B cell (primary cell): ENCODE measurements around the gene TCAIM. TPM values are rescaled to one million over a fixed set of nuclear protein-coding genes. Genes with fewer than 3 reads are reported as not detected.

Experiments used
- ATAC-seq: fragments of 200-7000 bp; cut with Tn5 transposase; one replicate; pipeline ENCODE4 v1.10.0; 2021; ENCODE audit warnings: low read depth, mild to moderate bottlenecking, moderate number of reproducible peaks, moderate library complexity
- CTCF ChIA-PET: fragments of 350-600 bp; sonication (Branson Sonifier 250); formaldehyde crosslinking; loops from one replicate; lab custom pipeline; 2021; ENCODE audit warnings: antibody characterized with exemption, inconsistent platforms; lab: Charles Lee
- POLR2A ChIA-PET: fragments of 350-600 bp; sonication (Branson Sonifier 250); formaldehyde crosslinking; loops from one replicate; lab custom pipeline; 2021; ENCODE audit warnings: antibody characterized with exemption; lab: Charles Lee
- DNase-seq: peaks from one replicate; pipeline ENCODE4 v3.0.0; 2013
- H2AFZ ChIP-seq: 2 replicates; pipeline ENCODE4 v1.6.1; 2012; ENCODE audit warnings: mild to moderate bottlenecking, low read depth, low read length; ENCODE audit not compliant: insufficient read depth, poor library complexity, severe bottlenecking
- H3K27ac ChIP-seq, 2 donors: 1 replicate in 1 of 2; 2 replicates in 1 of 2; pipeline ENCODE4 v1.5.1; 2012 to 2013; ENCODE audit warnings: low read length in 2 of 2, mild to moderate bottlenecking in 2 of 2, moderate library complexity in 1 of 2
- H3K27me3 ChIP-seq, 4 experiments: fragments of 200-600 bp in 1 of 4; sonication (generic) in 1 of 4; replicated peaks in 1 of 4; 1 replicate in 2 of 4; 2 replicates in 2 of 4; pipeline versions ENCODE4 v1.6.1 to v1.7.0; 2013 to 2016; ENCODE audit warnings: low read length in 3 of 4, mild to moderate bottlenecking in 2 of 4, mixed read lengths in 1 of 4, moderate library complexity in 1 of 4; ENCODE audit not compliant: insufficient read depth in 4 of 4, control insufficient read depth in 3 of 4; ENCODE audit errors: control extremely low read depth in 1 of 4
- H3K36me3 ChIP-seq, 2 experiments: replicated peaks in 1 of 2; 1 replicate in 1 of 2; 2 replicates in 1 of 2; pipeline versions ENCODE4 v1.6.1 to v1.7.1; 2013; ENCODE audit warnings: low read length in 1 of 2; ENCODE audit not compliant: insufficient read depth in 2 of 2, control insufficient read depth in 1 of 2; ENCODE audit errors: control extremely low read depth in 1 of 2, extremely low read depth in 1 of 2
- H3K4me1 ChIP-seq, 2 donors: fragments of 200-600 bp in 1 of 2; sonication (generic) in 1 of 2; 1 replicate in 1 of 2; 2 replicates in 1 of 2; pipeline versions ENCODE4 v1.5.1 to v1.6.1; 2013 to 2017; ENCODE audit warnings: low read length in 2 of 2; ENCODE audit not compliant: control insufficient read depth in 2 of 2, insufficient read depth in 2 of 2
- H3K4me2 ChIP-seq: replicated peaks from 2 replicates; pipeline ENCODE3; 2012; ENCODE audit warnings: mild to moderate bottlenecking, low read depth, low read length; ENCODE audit not compliant: poor library complexity, severe bottlenecking
- H3K4me3 ChIP-seq, 5 experiments: fragments of 200-600 bp in 1 of 5; sonication (generic) in 1 of 5; 1 replicate in 3 of 5; 2 replicates in 2 of 5; pipeline versions ENCODE4 v1.5.1 to v1.7.0; 2011 to 2016; ENCODE audit warnings: low read length in 4 of 5, mild to moderate bottlenecking in 4 of 5, low read depth in 2 of 5, control low read depth in 1 of 5, moderate library complexity in 1 of 5; ENCODE audit not compliant: insufficient read depth in 1 of 5; ENCODE audit errors: control extremely low read depth in 1 of 5, extremely low read depth in 1 of 5
- H3K79me2 ChIP-seq: fragments of 200-600 bp; sonication (generic); one replicate; pipeline ENCODE4 v1.6.0; 2016; ENCODE audit warnings: low read length; ENCODE audit not compliant: control insufficient read depth, insufficient read depth
- H3K9ac ChIP-seq: fragments of 200-600 bp; sonication (generic); 2 replicates; pipeline ENCODE4 v1.6.1; 2017; ENCODE audit warnings: mild to moderate bottlenecking, low read length, moderate library complexity
- H3K9me3 ChIP-seq, 3 donors: one replicate each; pipeline versions ENCODE4 v1.6.1 to v1.7.1; 2013; ENCODE audit warnings: low read length in 2 of 3; ENCODE audit not compliant: control insufficient read depth in 2 of 3, insufficient read depth in 1 of 3; ENCODE audit errors: control extremely low read depth in 1 of 3
- H4K20me1 ChIP-seq: 2 replicates; pipeline ENCODE4 v1.6.0; 2012; ENCODE audit warnings: mild to moderate bottlenecking, low read length; ENCODE audit not compliant: insufficient read depth, control insufficient read depth, poor library complexity, severe bottlenecking
- H3K27ac Mint-ChIP-seq: one replicate; pipeline ENCODE4 v1.8.0; 2021; ENCODE audit warnings: mixed read lengths
- H3K27me3 Mint-ChIP-seq: one replicate; pipeline ENCODE4 v1.8.0; 2021; ENCODE audit warnings: mixed read lengths
- H3K4me1 Mint-ChIP-seq: one replicate; pipeline ENCODE4 v1.8.0; 2021; ENCODE audit warnings: mixed read lengths
- H3K4me3 Mint-ChIP-seq: one replicate; pipeline ENCODE4 v1.8.0; 2021; ENCODE audit warnings: mixed read lengths
- H3K9me3 Mint-ChIP-seq: one replicate; pipeline ENCODE4 v1.8.0; 2022; ENCODE audit warnings: mixed read lengths; ENCODE audit not compliant: insufficient read depth
- EZH2 ChIP-seq: IDR thresholded peaks from 2 replicates; pipeline ENCODE4 v1.6.1; 2012; ENCODE audit warnings: borderline replicate concordance, low read depth, mild to moderate bottlenecking, moderate library complexity, low read length; ENCODE audit not compliant: insufficient read depth, poor library complexity, severe bottlenecking
- WGBS: methylation state at CpG from one replicate; pipeline ENCODE4 v1.1.5; 2013; ENCODE audit warnings: missing lambda C conversion rate; ENCODE audit not compliant: insufficient coverage; 5-methylcytosine and 5-hydroxymethylcytosine counted together
- intact Hi-C: fragments of 100-400 bp; cut with micrococcal nuclease; formaldehyde crosslinking; loops from one replicate; pipeline ENCODE4 v1.10.0; 2022
- polyA plus RNA-seq: library from polyadenylated mRNA; depleted of rRNA; stranded (reverse); fragments of >200 nt; gene quantifications from 2 replicates; pipeline ENCODE4 v1.2.3, GENCODE V29; 2012
- total RNA-seq, 2 donors: library from RNA; stranded (reverse); fragments of 120-200 nt in 1 of 2; gene quantifications; 1 replicate in 1 of 2; 2 replicates in 1 of 2; pipeline versions ENCODE4 v1.2.3 to v1.2.4, GENCODE V29; 2013 to 2022
- TF ChIP-seq, protein P1 (sequence below): fragments of 200-600 bp; IDR thresholded peaks from one replicate; pipeline ENCODE4 v1.8.0; 2022; ENCODE audit warnings: antibody characterized with exemption, mild to moderate bottlenecking

TCAIM gene
- total and polyA plus RNA-seq, 2 donors (not counting 1 experiment from before 2014, with no cell fraction given) = 4.3 to 15.8 TPM

DNA sequence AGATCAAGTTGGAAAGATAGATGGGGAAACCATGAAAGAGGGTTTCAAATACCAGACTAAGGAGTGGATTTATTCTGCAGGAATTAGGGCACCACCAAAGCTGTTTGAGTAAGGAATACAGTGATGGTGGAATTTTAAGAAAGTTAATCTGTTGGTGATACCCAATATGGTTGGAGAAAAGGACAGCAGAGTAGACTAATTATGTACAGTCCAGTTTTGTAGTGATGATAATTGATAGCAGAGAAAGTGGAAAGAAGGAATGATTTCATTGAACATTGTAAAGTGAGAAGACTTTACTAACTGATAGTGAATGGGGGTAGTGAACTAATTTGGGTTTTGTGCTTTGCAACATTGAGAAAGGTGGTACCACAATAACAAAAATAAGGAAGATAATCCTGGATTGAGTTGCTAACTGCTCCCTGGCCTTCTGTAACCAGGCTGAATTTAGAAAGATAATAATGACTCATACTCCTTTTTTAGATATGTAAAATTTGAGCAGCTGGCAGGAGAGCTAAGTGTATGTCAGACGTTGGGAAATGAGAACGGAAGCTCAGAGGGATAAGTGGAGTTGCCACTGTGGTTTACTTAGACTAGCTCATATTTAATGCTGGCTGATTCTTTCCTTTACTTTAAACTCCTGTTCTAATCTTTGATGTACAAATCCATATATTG is 16.9 kb downstream of the TCAIM start:
- H3K4me2 ChIP-seq = no peak overlapping the region
- Mint-ChIP-seq H3K4me1 (no peaks in the 10 kb centered on the region), H3K27ac (no peak overlapping the region), H3K9me3 (no peaks in the 10 kb centered on the region), H3K27me3 (no peaks in the 10 kb centered on the region), H3K4me3 (no peak overlapping the region)
- H3K4me3 ChIP-seq = no peak overlapping the region
- H3K36me3 ChIP-seq = peaks cover 9 to 15% of the 10 kb centered on the region in 2 experiments
- ChIA-PET POLR2A (no interaction called here), CTCF (no interaction called here)
- ATAC-seq = no peak
- H3K9ac ChIP-seq = no peak overlapping the region
- no peaks in the 10 kb centered on the region for H3K4me1 ChIP-seq
- WGBS = no CpG with 5 or more reads among the region's 2 CpGs
- DNase-seq = no peak
- no peak overlapping the region for H3K27ac ChIP-seq
- peaks cover 7% of the 10 kb centered on the region for H3K79me2 ChIP-seq
- H3K27me3 ChIP-seq = no peaks in the 10 kb centered on the region
- no peaks in the 10 kb centered on the region for H4K20me1 ChIP-seq
- H3K9me3 ChIP-seq = no peaks in the 10 kb centered on the region
- intact Hi-C loops = no loop called here
- no peak overlapping the region for H2AFZ ChIP-seq
- TF ChIP-seq, protein P1, sequence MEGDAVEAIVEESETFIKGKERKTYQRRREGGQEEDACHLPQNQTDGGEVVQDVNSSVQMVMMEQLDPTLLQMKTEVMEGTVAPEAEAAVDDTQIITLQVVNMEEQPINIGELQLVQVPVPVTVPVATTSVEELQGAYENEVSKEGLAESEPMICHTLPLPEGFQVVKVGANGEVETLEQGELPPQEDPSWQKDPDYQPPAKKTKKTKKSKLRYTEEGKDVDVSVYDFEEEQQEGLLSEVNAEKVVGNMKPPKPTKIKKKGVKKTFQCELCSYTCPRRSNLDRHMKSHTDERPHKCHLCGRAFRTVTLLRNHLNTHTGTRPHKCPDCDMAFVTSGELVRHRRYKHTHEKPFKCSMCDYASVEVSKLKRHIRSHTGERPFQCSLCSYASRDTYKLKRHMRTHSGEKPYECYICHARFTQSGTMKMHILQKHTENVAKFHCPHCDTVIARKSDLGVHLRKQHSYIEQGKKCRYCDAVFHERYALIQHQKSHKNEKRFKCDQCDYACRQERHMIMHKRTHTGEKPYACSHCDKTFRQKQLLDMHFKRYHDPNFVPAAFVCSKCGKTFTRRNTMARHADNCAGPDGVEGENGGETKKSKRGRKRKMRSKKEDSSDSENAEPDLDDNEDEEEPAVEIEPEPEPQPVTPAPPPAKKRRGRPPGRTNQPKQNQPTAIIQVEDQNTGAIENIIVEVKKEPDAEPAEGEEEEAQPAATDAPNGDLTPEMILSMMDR = no peak
- TF ChIP-seq EZH2 = no peak

DNA sequence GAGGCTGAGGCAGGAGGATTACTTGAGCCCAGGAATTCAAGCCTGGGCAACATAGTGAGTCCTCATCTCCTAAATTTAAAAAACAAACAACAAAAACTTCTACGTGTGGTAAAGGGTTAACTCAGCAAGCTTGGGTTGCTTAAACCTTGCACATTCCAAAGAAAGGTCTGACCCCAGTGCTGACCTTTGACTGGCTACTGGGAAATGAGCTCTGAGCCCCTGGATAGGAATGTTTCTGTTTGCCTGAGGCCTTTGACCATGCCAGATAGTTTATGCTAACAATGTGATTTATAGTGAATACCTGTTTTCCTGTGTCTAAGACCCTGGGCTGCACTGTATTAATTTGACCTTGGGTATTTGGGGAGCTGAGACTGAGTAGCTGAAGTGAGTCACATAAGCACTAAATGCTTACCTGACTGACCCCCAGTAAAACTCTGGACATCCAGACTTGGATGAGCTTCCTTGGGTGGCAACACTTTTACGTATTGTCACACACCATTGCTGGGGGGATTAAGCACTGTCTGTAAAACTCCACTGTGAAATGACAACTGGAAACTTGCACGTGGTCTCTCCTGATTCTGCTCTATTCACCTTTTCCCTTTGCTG is 20.7 kb downstream of the TCAIM start:
- H3K36me3 ChIP-seq = peaks cover 7 to 15% of the 10 kb centered on the region in 2 experiments
- DNase-seq (no peak), ATAC-seq (no peak)
- no peak overlapping the region for H3K4me2 ChIP-seq
- no peak overlapping the region for H3K4me3 Mint-ChIP-seq
- TF ChIP-seq, protein P1 = no peak
- no peak for TF ChIP-seq EZH2
- no peak overlapping the region for H3K27ac ChIP-seq
- H3K9me3 Mint-ChIP-seq = no peaks in the 10 kb centered on the region
- ChIA-PET POLR2A (no interaction called here), CTCF (no interaction called here)
- H3K9me3 ChIP-seq = no peaks in the 10 kb centered on the region
- 100% methylated on average over 2 of the region's 3 CpGs for WGBS
- no peaks in the 10 kb centered on the region for H3K4me1 ChIP-seq
- no peak overlapping the region for H3K4me3 ChIP-seq
- no peak overlapping the region for H2AFZ ChIP-seq
- no peaks in the 10 kb centered on the region for H3K27me3 Mint-ChIP-seq
- H3K4me1 Mint-ChIP-seq = no peaks in the 10 kb centered on the region
- intact Hi-C loops = no loop called here
- H3K27ac Mint-ChIP-seq = no peak overlapping the region
- H4K20me1 ChIP-seq = no peaks in the 10 kb centered on the region
- no peak overlapping the region for H3K9ac ChIP-seq
- H3K79me2 ChIP-seq = no peaks in the 10 kb centered on the region
- H3K27me3 ChIP-seq = no peaks in the 10 kb centered on the region
